HG03520 (cell line): ENCODE measurements around the gene GRM2.
"Not testable (repeated sequence)": the region's sequence is repeated elsewhere in the genome, so short reads cannot be mapped to it uniquely, and the experiment has no call there.

ENCODE experiments used
- ATAC-seq: cut with Tn5 transposase; IDR thresholded peaks from one replicate; pipeline ENCODE4 v1.9.1; 2021; ENCODE audit warnings: mild to moderate bottlenecking, moderate library complexity; ENCODE audit not compliant: unreplicated experiment

The GRM2 gene

DNA sequence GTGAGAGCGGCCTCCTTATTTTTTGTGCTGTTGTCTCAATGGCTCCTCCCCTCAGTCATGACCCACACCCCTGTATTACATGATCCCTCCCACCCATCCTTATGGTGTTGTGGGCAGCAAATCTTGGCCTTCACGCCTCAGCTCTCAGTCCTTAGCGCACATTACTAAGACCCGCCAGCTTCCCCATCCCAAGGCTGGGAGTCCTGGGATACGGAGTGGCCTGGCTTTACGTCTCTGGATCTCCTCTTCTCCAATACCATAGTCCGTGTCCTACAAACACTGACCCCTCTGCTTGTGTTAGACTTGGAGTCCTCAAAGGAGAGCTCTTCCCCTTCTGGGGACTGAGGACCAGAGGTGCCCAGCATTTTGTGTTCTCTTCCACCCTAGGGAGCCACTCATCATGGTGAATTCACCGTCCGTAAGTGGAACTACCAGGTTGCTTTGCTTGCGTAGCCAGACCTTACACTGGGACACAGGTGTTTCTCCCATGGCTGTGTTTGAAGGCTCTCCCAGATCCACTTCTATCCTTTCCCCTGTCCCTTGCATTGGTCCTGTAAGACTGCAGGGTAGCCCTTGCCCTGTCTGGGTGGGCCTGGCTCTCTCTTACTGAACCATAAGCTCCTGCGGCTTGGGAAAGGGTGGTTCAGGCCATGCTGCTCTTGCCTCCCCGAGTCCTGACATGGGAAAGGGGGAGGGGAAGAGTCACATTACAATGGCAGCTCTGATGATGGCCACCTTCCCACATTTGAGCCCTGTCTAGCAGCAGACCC is 13.6 kb downstream of the GRM2 start:
- ATAC-seq, result no peak

DNA sequence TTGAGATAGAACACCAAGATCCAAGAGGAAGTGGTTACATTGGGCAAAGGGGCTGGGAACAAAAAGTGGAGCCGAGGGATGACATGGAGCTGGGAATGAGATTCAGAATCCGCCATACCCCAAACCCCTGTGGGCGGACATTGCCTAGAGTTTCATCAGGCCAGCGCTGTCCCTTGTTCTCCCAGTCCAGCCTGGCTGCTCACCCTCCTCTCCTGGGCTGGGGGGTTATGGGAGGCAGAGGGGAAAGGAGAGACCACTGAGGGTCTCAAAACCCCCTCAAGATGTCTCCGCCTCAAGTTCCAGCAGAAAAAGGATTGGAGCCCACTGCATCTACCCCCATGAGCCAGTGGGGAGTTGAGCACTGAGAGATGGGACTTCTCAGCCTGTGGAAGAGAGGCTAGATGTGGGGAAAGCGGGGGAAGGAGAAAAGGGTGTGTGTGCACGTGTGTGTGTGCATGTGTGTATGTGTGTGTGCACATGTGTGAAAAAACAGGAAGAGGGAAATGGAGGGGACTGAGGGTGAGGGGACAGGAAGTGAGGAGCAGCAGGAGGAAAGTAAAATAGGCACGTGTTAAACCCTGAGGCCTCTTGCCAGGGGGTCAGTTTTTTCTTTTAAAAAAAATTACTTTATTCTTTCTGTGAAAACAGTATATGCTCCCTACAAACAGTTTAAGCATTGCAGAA is 14.3 kb downstream of the GRM2 start:
- no peak for ATAC-seq

DNA sequence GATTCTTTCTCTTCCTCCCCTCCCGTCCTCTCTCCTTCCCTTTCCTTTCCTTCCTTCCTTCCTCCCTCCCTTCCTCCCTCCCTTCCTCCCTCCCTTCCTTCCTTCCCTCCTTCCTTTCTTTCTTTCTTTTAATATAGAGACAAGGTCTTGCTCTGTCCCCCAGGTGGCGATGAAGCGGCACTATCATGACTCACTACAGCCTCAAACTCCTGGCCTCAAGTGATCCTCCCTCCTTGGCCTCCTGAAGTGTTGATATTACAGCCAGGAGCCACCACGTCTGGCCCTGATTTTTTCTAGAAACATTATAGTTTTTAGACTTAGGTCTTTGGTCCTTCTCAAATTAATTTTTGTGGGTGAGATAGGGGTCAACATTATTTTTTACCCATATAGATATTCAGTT is 15.5 kb downstream of the GRM2 start:
- no peak for ATAC-seq

DNA sequence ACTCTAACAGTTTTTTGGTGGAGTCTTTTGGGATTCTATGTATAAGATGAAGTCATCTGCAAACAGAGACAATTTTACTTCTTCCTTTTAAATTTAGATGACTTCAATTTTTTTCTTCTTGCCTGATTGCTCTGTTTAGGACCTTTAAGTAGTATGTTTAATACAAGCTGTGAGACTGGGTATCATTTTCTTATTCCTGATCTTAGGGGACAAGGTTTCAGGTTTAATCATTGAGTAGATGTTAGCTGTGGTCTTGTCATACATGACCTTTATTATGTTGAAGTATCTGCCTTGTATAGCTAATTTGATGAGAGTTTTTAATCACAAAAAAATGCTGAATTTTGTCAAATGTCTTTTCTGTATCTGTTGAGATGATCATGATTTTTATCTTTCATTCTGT is 20.6 kb downstream of the GRM2 start:
- no peak for ATAC-seq

DNA sequence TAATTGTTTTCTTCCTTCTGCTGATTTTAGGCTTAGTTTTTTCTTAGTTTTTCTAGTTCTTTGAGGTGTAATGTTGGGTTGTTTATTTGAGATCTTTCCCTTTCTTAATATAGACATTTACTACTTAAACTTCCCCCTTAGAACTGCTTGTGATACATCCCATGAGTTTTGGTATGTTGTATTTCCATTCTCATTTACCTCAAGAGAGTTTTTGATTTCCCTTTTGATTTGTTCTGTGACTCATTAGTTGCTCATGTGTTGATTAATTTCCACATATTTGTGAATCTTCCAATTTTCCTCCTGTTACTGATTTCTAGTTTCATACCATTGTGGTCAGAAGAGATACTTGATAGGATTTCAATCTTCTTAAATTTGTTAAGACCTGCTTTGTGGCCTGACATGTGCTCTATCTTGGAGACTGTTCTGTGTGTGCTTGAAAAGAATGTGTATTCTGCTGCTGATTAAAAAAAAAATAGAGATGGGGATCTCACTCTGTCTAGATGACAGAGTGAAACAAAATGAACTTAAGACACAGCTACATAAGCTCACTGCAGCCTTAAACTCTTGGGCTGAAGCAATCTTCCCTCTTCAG is 22.3 kb downstream of the GRM2 start:
- ATAC-seq, result no peak

DNA sequence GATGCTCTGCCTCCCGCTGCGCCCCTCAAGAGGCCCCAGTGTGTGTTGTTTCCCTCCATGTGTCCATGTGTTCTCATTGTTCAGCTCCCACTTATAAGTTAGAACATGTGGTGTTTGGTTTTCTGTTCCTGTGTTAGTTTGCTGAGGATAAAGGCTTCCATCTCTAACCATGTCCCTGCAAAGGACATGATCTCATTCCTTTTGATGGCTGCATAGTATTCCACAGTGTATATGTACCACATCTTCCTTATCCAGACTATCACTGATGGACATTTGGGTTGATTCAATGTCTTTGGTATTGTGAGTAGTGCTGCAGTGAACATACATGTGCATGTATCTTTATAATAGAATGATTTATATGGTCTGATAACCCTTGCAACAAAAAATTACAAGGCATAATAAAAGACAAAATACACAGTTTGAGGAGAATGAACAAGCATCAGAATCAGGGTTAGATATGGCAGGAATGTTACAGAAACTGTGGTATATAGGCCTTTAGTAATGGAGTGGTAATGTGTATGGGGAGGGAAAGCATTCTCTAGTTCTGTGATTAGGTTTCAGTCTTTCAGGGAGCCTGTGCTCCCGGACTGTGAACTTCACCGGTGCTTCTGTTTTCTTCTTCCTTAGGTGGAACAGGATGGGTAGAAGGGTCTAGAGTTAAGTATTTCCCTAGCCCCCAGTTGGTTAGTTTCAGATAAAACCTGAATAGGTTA is 27.1 kb downstream of the GRM2 start:
- ATAC-seq, result no peak

DNA sequence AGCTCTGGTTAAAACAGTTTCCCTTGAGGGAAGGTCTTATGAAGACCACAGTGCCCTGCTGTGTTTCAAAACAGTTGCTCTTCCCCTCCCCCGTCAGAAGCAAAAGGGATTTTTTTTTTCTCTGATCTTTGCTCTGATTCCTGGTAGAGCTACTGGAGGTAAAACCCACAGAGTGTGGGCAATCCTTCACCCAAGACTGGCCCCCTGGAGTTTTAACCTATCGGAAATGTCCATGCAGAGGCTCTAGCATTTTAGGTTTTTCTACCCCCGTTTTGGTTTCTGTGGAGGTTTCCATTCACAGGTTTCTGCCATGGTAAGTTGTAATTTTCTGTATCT is 27.7 kb downstream of the GRM2 start:
- no peak for ATAC-seq

DNA sequence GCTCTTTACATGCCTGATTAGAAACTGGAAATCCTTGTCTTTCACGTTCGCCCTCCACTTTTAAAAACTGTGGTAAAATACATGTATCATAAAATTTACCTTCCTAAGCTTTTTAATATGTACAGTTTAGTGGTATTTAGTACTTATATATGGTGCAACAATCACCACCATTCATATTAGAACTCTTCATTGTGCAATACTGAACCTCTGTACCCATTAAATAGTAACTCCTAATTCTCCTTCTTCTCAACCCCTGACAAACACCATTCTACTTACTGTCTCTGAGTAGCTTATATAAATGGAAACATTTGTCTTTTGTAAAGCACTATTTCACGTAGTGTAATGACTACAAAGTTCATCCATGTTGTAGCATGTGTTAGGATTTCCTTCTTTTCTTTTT is 28.2 kb downstream of the GRM2 start:
- ATAC-seq, result no peak

DNA sequence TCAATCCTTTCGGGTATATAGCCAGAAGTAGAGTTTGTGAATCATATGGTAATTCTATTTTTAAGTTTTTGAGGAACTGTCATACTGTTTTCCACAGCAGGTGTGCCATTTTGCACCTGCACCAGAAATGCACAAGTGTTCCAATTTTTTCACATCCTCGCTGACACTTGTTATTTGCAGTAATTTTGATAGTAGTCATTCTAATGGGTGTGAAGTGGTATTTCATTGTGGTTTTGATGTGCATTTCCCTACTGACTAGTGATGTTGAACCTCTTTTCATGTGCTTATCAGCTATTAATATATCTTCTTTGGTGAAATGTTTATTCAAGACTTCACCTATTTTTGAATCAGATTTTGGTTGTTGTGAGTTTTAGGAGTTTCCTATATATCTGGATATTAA is 29.1 kb downstream of the GRM2 start:
- no peak for ATAC-seq

DNA sequence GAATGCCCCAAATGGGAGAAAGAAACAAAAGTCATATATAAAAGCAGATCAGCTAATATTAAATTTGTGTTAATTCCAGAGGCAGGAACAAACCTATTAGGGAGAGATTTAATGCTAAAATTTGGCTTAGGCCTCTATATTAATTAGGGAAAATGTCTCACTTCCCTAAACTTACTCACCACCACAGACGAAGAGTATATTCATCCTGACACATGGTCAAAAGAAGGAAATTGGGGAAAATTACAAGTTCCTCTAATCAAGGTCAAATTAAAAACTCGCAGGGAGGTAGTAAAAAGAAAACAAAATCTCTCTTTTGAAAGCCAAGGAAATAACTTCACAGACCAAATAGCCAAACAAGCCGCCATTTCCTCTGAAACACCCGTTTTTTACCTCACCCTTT is 32.2 kb downstream of the GRM2 start:
- no peak for ATAC-seq

DNA sequence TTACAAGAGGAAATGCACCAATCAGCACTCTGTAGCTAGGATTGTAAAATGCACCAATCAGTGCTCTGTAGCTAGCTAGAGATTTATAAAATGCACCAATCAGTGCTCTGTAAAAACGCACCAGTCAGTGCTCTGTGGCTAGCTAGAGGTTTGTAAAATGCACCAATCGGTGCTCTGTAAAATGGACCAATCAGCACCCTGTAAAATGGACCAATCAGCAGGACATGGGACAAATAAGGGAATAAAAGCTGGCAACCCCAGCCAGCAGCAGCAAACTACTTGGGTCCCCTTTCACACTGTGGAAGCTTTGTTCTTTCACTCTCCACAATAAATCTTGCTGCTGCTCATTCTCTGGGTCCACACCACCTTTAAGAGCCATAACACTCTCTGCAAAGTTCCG is 35.5 kb downstream of the GRM2 start:
- ATAC-seq, result not testable (repeated sequence)

DNA sequence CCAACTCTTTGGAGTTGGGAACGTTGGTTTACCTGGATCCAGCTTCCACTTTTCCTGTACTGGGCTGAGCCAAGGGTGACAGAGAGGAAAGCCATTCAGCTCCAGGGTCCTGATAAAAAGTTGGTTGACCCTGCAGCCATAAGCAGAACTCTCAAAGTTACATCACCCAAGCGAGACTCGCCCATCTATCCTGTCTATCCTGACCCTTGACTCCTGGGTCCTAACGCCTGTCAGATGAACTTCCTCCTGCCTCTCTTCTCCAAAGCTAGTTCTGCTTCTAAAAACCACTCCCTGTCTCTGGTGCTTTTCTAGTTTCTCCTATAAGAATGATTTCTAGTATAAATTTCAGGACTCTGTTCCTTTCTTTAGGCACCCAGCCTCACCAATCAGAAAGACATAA is 36.1 kb downstream of the GRM2 start:
- not testable (repeated sequence) for ATAC-seq

DNA sequence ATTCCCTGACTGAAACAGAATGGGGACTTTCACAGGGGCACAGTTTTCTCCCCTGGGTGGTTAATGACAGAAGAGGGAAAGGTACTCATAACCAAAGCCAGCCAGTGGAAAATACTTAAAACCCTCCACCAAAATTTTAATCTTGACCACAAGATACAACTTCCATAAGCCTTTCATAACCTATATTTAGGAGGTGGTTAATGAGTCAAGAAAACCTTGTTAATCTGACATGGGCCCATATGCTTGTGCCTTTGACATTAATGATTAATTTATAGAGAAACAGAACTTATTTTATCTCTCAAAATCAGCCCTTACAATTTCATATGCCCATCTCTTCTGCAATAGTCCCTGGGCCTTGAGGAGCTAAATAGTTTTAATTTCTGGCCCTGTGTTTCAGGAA is 41.0 kb downstream of the GRM2 start:
- ATAC-seq, result no peak

DNA sequence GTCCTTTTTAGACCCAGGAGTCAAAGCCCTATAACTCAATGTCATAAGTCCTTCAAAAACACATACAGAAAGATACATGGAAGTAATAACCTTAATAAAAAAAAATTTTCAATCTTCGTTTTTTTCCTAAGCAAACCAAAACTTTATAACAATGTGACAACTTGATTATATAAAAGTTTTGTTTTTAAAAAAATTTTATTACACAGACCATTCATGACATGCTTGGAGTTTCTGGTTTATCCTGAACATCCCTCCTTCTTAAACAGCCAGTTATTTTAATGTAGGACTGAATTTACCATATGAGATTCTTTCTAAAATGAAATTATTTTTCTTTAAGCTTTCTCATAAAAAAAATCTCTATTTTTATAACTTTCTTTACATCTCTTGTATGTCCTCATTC is 41.5 kb downstream of the GRM2 start:
- ATAC-seq, result no peak

DNA sequence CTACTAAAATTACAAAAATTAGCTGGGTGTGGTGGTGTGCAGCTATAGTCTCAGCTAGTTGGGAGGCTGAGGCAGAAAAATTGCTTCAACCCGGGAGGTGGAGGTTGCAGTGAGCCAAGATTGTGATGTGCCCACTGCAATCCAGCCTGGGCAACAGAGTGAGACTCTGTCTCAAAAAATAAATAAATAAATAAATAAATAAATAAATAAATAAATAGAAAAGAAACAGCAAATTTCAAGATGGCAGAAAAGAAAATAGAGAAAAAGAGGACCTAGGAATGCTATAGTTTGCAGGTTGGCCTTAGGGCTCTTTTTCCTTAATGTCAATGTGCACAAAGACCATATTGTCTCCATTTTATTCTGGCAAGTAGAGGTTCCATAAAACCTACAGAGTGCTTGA is 44.0 kb downstream of the GRM2 start:
- ATAC-seq, result no peak

DNA sequence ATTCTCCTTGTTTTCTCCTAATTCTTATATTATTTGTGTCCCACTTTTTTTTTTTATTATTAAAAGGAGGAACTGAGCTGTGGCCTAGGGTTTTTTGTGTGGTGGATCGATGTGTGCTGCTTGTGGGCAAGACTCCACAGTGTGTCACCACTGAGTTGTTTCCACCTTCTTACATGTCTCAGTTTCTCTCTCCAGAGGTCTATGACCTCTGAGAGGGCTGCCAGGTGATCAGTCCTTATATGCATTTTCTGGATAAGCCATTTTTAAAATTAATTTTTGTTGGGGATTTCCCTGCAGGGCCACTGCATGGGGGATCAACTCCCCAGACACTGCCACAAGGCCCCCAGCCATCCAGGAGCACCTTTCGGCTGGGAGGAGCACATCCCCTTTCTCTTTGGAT is 44.4 kb downstream of the GRM2 start:
- ATAC-seq, result peak; percentile 46

DNA sequence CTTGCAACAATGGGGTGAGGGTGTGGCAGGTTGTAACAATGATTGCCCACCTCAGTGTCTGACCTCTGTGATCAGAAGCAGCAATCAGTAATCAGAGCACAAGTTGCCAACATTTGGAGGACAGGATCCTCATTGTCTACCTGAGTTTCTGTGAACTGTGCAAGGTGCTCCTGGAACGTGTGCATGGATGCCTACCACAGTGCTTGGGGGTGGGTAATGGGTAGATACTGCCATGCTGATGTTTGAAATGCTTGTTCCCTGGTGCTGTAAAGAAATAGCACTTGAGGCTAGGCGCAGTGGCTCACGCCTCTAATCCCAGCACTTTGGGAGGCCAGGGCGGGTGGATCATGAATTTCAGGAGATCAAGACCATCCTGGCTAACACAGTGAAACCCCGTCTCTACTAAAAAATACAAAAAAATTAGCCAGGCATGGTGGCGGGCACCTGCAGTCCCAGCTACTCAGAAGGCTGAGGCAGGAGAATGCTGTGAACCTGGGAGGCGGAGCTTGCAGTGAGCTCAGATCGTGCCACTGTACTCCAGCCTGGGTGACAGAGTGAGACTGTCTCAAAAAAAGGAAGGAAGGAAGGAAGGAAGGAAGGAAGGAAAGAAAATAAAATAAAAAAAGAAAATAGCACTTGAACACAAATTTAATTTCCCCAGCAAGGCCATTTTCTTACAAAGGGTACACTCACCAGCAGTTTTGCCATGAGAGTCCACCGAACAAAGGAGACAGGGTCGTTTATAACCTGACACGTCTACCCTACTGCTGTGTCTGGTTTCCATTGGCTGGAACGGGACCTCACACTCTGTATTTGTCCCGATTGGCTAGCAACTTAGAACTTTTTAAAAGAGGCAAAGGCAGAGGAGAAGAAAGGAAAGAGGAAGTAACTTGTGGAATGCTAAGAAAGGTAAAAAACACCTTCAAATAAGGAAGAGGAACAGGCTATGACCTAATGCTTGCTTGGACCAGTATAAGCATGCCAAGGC is 47.2 kb downstream of the GRM2 start:
- not testable (repeated sequence) for ATAC-seq

DNA sequence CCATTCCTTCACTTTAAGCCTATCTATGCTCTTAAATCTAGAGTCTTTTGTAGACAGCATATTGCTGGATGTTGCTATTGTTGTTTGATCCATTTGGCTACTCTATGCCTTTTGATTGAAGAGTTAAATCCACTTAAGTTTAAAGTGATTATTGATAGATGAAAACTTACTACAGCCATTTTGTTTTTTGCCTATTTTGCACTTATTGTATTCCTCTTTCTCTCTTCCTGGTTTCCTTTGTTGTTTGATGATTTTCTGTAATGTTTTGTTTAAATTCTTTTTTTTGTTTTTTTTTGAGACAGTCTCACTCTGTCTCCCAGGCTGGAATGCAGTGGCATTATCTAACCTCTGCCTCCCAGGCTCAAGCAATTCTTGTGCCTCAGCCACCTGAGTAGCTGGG is 52.3 kb downstream of the GRM2 start:
- no peak for ATAC-seq
